SIG-M5 treated with dmso at 0.1 percent for 504 hours (cell line): Measurements from ENCODE around the gene SPRR1B.
"Not testable (repeated sequence)": the region's sequence is repeated elsewhere in the genome, so short reads cannot be mapped to it uniquely, and the experiment has no call there.

Experiments
- DNase-seq: peaks from one replicate; lab custom pipeline; 2025; ENCODE audit not compliant: unreplicated experiment; lab: John Stamatoyannopoulos, UW

SPRR1B gene

GRCh38 chr1:153035211-153035610 lies 4.2 kb downstream of the SPRR1B start:
- DNase-seq: no peak

- no peak for DNase-seq
Observed at GRCh38 chr1:153040950-153041631, 10.1 kb downstream of the SPRR1B start, which contains the start of gene SPRR2D. SPRR2D (minus strand) TSS chr1:153041120; CDS start chr1:153040346, 774 bp downstream.

GRCh38 chr1:153049211-153049610 lies 18.2 kb downstream of the SPRR1B start:
- DNase-seq: no peak

GRCh38 chr1:153056111-153056510 lies 25.1 kb downstream of the SPRR1B start:
- DNase-seq: not testable (repeated sequence)

- DNase-seq: no peak
Observed at GRCh38 chr1:153057375-153057774, 26.4 kb downstream of the SPRR1B start, which contains the start of gene SPRR2A. SPRR2A (minus strand) TSS chr1:153057512; CDS start chr1:153056735, 777 bp downstream.

DNA sequence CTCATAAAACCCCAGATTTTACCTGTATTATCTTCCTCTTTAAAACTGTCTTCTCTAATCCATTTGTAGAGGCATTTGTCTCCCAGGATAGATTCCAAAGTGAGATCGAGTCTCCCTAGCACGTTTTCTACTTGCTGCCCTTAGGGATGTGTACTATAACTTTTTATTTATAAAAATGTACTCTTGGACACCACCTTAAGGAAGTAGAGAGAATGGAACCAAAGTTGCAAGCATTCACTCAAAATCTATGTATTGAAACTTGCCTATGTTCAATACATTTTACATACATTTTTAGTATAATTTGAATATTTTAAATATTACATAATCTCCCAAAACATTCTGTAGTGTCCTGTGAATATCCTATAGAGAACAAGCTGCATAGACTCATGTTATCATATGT lies 27.2 kb downstream of the SPRR1B start:
- DNase-seq: no peak

DNA sequence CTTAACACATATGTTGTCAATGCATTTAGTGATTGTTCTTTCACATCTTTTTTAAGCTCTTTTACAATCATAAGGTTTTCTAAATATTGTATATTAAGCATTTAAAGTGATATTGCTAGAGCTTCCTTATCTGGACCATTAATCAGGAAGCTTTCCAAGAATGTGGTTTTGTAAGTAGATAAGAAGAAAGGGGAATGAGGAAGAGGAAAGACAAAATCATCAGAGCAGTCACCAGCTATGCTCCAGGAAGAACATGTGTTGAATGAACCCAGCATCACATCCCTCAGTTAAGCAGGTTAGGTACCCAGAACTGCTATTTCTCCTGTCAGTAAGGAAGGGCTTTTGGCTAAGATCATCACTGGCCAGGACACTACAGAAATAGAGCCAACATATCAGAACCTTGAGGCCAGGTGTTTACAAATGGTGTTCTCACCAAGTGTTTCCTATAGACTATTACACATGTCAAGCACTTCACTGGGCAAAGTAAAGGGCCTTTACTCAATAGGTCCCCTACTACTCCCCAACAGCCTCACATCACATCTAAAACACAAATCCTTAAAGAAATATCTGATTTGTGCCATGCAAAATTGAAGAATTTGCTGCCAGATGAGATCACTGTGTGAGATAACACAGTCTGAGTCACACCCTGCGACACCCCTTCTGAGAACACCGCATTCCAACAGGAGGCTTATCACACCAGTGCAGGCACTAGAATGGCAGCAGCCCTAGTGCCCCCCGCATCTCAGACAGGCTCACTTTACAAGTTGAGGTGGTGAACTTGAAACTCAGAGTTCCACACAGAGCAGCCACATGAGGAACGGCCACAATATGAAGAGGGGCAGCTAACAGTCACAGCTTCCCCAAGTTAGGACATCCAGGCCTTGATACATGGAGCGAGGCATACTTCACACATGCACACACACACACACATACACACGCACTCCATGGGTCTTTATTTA lies 28.1 kb downstream of the SPRR1B start:
- no peak for DNase-seq

DNA sequence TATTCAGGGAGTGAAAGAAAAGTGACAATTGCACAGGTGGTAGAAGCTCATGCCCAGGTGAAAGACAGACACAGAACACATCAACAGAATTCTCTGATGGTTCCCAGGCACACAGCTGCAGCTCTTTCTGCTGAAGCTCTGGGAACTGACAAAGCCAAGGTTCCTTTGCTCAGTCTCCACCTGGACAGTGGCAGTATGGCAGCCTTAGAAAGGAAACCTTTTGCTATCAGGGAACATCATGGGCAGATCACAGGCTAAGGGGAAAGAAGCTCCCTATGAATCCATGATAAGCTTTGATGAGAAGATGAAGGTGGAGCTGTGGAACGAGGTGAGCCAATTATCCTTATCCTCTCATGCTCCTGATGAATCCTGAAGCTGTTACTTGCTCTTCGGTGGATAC lies 39.2 kb downstream of the SPRR1B start:
- DNase-seq: no peak

- DNase-seq: no peak
Observed at GRCh38 chr1:153071511-153071910, 40.5 kb downstream of the SPRR1B start, which contains the start of gene SPRR2B. SPRR2B (minus strand) TSS chr1:153071611; CDS start chr1:153070839, 772 bp downstream.

DNA sequence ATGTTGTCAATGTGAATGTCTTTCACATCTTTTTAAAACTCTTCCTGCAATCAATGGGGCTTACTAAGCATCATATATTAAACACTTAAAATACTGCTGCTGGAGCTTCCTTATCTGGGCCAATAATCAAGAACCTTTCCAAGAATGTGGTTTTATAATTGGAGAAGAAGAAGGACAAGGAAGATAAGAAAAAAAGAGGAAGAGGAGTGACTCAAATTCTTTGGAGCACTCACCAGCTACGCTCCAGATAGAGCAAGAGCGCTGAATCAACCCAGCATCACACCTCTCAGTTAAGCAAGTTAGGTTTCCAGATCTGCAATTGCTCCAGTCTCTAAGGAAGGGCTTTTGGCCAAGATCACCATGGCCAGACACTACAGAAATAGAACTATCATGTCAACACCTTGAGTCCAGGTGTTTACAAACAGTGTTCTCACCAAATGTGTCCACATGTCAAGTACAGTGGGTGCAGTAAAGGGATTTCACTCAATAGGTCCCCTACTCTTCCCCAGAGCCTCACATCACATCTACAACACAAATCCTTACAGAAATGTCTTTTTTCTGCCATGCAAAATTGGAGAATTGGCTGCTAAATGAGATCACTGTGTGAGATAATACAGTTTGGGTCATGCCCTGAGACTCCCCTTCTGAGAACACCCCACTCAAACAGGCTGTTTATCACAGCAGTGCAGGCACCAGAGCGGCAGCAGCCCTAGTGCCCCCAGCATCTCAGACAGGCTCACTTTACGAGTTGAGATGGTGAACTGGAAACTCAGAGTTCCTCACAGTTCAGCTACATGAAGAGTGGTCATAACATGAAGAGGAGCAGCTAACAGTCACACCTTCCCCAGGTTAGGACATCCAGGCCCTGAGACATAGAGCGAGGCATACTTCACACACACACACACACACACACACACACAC lies 42.1 kb downstream of the SPRR1B start:
- DNase-seq: no peak

GRCh38 chr1:153081736-153082135 lies 50.7 kb downstream of the SPRR1B start:
- no peak for DNase-seq
